ENCODE data around the gene CPNE2. TPM values are rescaled to one million over a fixed set of nuclear protein-coding genes. Genes with fewer than 3 reads are reported as not detected.

Gene CPNE2
- total and polyA plus RNA-seq, 2 of the 8 experiments (the other 6 are each of a cell fraction or from before 2014, with no cell fraction given), result 10.6 to 39.5 TPM

DNA sequence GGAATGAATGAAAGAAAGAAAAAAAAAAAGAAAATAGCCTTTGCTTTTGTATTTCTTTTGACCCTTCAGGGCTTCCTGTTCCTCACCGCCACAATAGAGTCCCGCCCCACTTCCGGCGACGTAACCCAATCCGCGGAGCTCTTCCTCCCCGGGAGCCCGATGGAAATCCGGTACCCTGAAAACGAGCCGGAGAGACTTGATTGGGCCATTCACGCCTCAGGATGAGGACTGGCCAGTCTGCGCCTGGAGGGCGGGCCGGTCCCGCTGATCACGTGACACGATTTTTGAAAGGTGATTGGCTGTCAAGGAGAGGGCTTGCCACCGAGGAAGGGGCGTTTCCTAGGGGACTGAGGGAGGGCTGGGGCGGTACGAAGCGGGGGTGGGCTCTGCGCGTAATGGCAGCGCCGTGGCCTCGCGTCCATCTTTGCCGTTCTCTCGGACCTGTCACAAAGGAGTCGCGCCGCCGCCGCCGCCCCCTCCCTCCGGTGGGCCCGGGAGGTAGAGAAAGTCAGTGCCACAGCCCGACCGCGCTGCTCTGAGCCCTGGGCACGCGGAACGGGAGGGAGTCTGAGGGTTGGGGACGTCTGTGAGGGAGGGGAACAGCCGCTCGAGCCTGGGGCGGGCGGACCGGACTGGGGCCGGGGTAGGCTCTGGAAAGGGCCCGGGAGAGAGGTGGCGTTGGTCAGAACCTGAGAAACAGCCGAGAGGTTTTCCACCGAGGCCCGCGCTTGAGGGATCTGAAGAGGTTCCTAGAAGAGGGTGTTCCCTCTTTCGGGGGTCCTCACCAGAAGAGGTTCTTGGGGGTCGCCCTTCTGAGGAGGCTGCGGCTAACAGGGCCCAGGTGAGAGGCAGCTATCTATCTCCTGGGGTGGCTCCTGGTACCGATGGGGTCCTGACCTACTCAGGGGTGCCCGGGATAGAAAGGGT is 93.8 kb downstream of the CPNE2 start, which contains the start of the genes PSME3IP1 and RSPRY1:
Gene PSME3IP1, minus strand, starts transcription at position 95 of the 927 bp plus-strand sequence. CDS start 12,185 bp downstream, outside the sequence.
Gene RSPRY1, plus strand, starts transcription at position 385 of the 927 bp plus-strand sequence. CDS start 18,330 bp downstream, outside the sequence.
- H2BK20ac ChIP-seq (ENCODE audit: low read length), result no peak within 1 kb of the TSS
- H2BK12ac ChIP-seq (ENCODE audit: low read depth, low read length), result no peak within 1 kb of the TSS
- peak within 1 kb of the TSS; percentile 84 for H4K5ac ChIP-seq (ENCODE audit: insufficient read length, low read depth, low read length)
- H3K4ac ChIP-seq (replicated peaks; ENCODE audit: insufficient read length, low read depth, low read length), result no peak within 1 kb of the TSS
- no peak within 1 kb of the TSS for H3K23ac ChIP-seq (ENCODE audit: insufficient read length)
- H4K8ac ChIP-seq (ENCODE audit: extremely low read depth, insufficient read depth, low read length), result peak within 1 kb of the TSS; percentile 94
- H3K4me2 ChIP-seq (ENCODE audit: insufficient read depth in 1 of 2, low read depth in 2 of 2, low read length in 2 of 2), result peak within 1 kb of the TSS; percentile 89 to 92
- DNase-seq (ENCODE audit: low read depth in 1 of 2, low spot score in 2 of 2) (peak; percentile 97 to 99), FAIRE-seq (peak; percentile 75)
- H3K18ac ChIP-seq (ENCODE audit: extremely low read depth, low read length), result peak within 1 kb of the TSS; percentile 53; the same call in 1 of the 2 replicates
- H2BK5ac ChIP-seq (ENCODE audit: low read depth, low read length), result peak within 1 kb of the TSS; percentile 68; the same call in 1 of the 2 replicates
- H3K9ac ChIP-seq (replicated peaks in 1 of 4; ENCODE audit: extremely low read depth in 1 of 4, low read depth in 3 of 4, low read length in 3 of 4), result peak within 1 kb of the TSS; percentile 73 to 85 (median 80)
- H3K23me2 ChIP-seq (ENCODE audit: low read depth, low read length), result peaks cover 14% of the 10 kb centered on the region
- ChIA-PET POLR2A (ENCODE audit: partially characterized antibody) (interaction anchor here (0.7 to 2.4 kb wide), 17 partner anchors 10 to 285 kb away, joined by 3 to 11 read pairs (median 4); partner anchors contain the start of gene ARL2BP), CTCF (ENCODE audit: partially characterized antibody) (interaction anchor here (0.6 kb wide), 1 partner anchor 41 kb away, joined by 3 read pairs; no protein-coding TSS in a partner anchor)
- no peak within 1 kb of the TSS for H2BK15ac ChIP-seq (ENCODE audit: low read length)
- peaks cover 4 to 85% of the 10 kb centered on the region in 2 experiments for H3K79me2 ChIP-seq (ENCODE audit: control insufficient read depth in 1 of 2, insufficient read depth in 2 of 2, low read length in 2 of 2)
- H3K4me3 ChIP-seq (ENCODE audit: extremely low read depth in 1 of 4, insufficient read depth in 2 of 4, low read depth in 3 of 4, low read length in 4 of 4), result peak within 1 kb of the TSS; percentile 70 to 94 (median 90)
- H2AK5ac ChIP-seq (ENCODE audit: low read depth, low read length), result peak within 1 kb of the TSS; percentile 82; the same call in 1 of the 2 replicates
- no peaks in the 10 kb centered on the region for H3K27me3 ChIP-seq (replicated peaks in 1 of 4; ENCODE audit: control insufficient read depth in 3 of 4, extremely low read depth in 1 of 4, insufficient read depth in 3 of 4, low read length in 3 of 4)
- no peaks in the 10 kb centered on the region for H4K20me1 ChIP-seq (replicated peaks in 1 of 2; ENCODE audit: control insufficient read depth in 1 of 2, insufficient read depth in 2 of 2, low read length in 2 of 2)
- H2AFZ ChIP-seq (ENCODE audit: low read length), result 0 out of 2 replicates have a peak within 1 kb of the TSS, but pooled peaks have one; percentile 19
- H3K9me3 ChIP-seq (ENCODE audit: insufficient read depth in 2 of 2, low read depth in 1 of 2, low read length in 1 of 2), result no peaks in the 10 kb centered on the region
- H2BK120ac ChIP-seq (replicated peaks; ENCODE audit: low read depth, low read length), result no peak within 1 kb of the TSS
- no peak within 1 kb of the TSS for H3K14ac ChIP-seq (ENCODE audit: insufficient read length)
- peak within 1 kb of the TSS; percentile 78 for H3K27ac ChIP-seq (ENCODE audit: low read depth, low read length)
- WGBS, 2 experiments (ENCODE audit: extremely low coverage in 1 of 2, insufficient coverage in 1 of 2, insufficient read length in 1 of 2, insufficient replicate concordance in 2 of 2, low coverage in 1 of 2, low lambda C conversion rate in 2 of 2, missing lambda C conversion rate in 1 of 2), result 2% methylated on average over 48 of the region's 64 CpGs; no CpG with 5 or more reads in 1 of the 2 experiments
- peaks cover 14% of the 10 kb centered on the region; the same call in 1 of the 2 replicates for H3K79me1 ChIP-seq (ENCODE audit: low read depth, low read length)
- H3K36me3 ChIP-seq (ENCODE audit: control insufficient read depth in 2 of 4, insufficient read depth in 4 of 4, low read length in 3 of 4), result no peaks in the 10 kb centered on the region
- H3K4me1 ChIP-seq (replicated peaks in 1 of 4; ENCODE audit: control insufficient read depth in 3 of 4, insufficient read depth in 4 of 4, low read length in 3 of 4), result peaks cover 2 to 7% (median 5%) of the 10 kb centered on the region in 4 experiments; a peak in 6 of 7 replicates
- H4K91ac ChIP-seq (replicated peaks; ENCODE audit: insufficient read length, low read length), result peak within 1 kb of the TSS; percentile 76
- H3K56ac ChIP-seq (replicated peaks; ENCODE audit: insufficient read length, low read depth, low read length), result peak within 1 kb of the TSS; percentile 80
- no peak for TF ChIP-seq TEAD4 (IDR thresholded peaks at IDR 0.05; ENCODE audit: low read depth, low read length)
- TF ChIP-seq, protein P1, sequence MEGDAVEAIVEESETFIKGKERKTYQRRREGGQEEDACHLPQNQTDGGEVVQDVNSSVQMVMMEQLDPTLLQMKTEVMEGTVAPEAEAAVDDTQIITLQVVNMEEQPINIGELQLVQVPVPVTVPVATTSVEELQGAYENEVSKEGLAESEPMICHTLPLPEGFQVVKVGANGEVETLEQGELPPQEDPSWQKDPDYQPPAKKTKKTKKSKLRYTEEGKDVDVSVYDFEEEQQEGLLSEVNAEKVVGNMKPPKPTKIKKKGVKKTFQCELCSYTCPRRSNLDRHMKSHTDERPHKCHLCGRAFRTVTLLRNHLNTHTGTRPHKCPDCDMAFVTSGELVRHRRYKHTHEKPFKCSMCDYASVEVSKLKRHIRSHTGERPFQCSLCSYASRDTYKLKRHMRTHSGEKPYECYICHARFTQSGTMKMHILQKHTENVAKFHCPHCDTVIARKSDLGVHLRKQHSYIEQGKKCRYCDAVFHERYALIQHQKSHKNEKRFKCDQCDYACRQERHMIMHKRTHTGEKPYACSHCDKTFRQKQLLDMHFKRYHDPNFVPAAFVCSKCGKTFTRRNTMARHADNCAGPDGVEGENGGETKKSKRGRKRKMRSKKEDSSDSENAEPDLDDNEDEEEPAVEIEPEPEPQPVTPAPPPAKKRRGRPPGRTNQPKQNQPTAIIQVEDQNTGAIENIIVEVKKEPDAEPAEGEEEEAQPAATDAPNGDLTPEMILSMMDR (IDR thresholded peaks at IDR 0.05; ENCODE audit: control extremely low read depth in 1 of 3, insufficient read depth in 1 of 3, low read depth in 1 of 3, low read length in 3 of 3), result peak in 1 of 3 experiments; percentile 1; a peak in 1 of 4 replicates
- peak in 1 of 2 experiments; percentile 31; a peak in 2 of 4 replicates for TF ChIP-seq SIN3A (conservative IDR thresholded peaks at IDR 0.05 in 1 of 2, IDR thresholded peaks at IDR 0.05 in 1 of 2; ENCODE audit: low read depth in 1 of 2, low read length in 2 of 2)
- TF ChIP-seq NANOG (IDR thresholded peaks at IDR 0.05; ENCODE audit: insufficient read depth, low read depth, low read length, poor library complexity, severe bottlenecking), result no peak
- peak; percentile 89; the same call in 1 of the 2 replicates for TF ChIP-seq SP1 (IDR thresholded peaks at IDR 0.05; ENCODE audit: low read depth, low read length)
- TF ChIP-seq TBP (IDR thresholded peaks at IDR 0.05; ENCODE audit: low read depth, low read length), result 0 out of 2 replicates have a peak, but pooled peaks have one; percentile 57
